PC-3 (cell line): ENCODE results near the gene THOC2. TPM values are rescaled to one million over a fixed set of nuclear protein-coding genes. Genes with fewer than 3 reads are reported as not detected.

Source experiments
- ATAC-seq: fragments of 200-7000 bp; cut with Tn5 transposase; 2 replicates; pipeline ENCODE4 v1.9.1; 2020; ENCODE audit warnings: mild to moderate bottlenecking, moderate library complexity
- BruUV-seq: library from RNA; stranded (reverse); fragments of 400-500 nt; replicated peaks from 2 replicates; lab custom pipeline; 2021; lab: Mats Ljungman, UMichigan
- CTCF ChIA-PET: fragments of 300-600 bp; sonication (Branson Sonifier 250); formaldehyde crosslinking; loops from one replicate; lab custom pipeline; 2022; ENCODE audit warnings: antibody characterized with exemption; lab: Charles Lee
- POLR2A ChIA-PET: fragments of 300-600 bp; sonication (Branson Sonifier 250); formaldehyde crosslinking; loops from one replicate; lab custom pipeline; 2022; ENCODE audit warnings: antibody characterized with exemption; ENCODE audit not compliant: unreplicated experiment; lab: Charles Lee
- DNase-seq: peaks from one replicate; pipeline ENCODE4 v3.0.0-alpha.2; 2015
- H2AFZ ChIP-seq: fragments of 300-600 bp; sonication (generic); 2 replicates; pipeline ENCODE4 v1.6.0; 2016; ENCODE audit warnings: antibody characterized with exemption, low read length
- H3F3A ChIP-seq: fragments of 300-600 bp; sonication (generic); one replicate; pipeline ENCODE4 v1.6.0; 2017; ENCODE audit warnings: antibody characterized with exemption, low read length, control low read depth, mild to moderate bottlenecking; ENCODE audit not compliant: unreplicated experiment
- H3K27ac ChIP-seq: fragments of 300-600 bp; sonication (generic); 2 replicates; pipeline ENCODE4 v1.5.1; 2016; ENCODE audit warnings: mild to moderate bottlenecking, low read length
- H3K27me3 ChIP-seq: fragments of 300-600 bp; sonication (generic); 2 replicates; pipeline ENCODE4 v1.6.1; 2016; ENCODE audit warnings: low read length, mixed read lengths
- H3K36me3 ChIP-seq: fragments of 300-600 bp; sonication (generic); 2 replicates; pipeline ENCODE4 v1.6.1; 2016; ENCODE audit warnings: low read depth, mixed run types, low read length, mixed read lengths
- H3K4me1 ChIP-seq: fragments of 300-600 bp; sonication (generic); 2 replicates; pipeline ENCODE4 v1.5.1; 2016; ENCODE audit warnings: low read length; ENCODE audit not compliant: insufficient read depth
- H3K4me2 ChIP-seq: fragments of 300-600 bp; sonication (generic); 2 replicates; pipeline ENCODE4 v1.6.0; 2016; ENCODE audit warnings: low read length
- H3K4me3 ChIP-seq: fragments of 300-600 bp; sonication (generic); 2 replicates; pipeline ENCODE4 v1.5.1; 2016; ENCODE audit warnings: mild to moderate bottlenecking, low read length, mixed read lengths
- H3K79me2 ChIP-seq: fragments of 300-600 bp; sonication (generic); 2 replicates; pipeline ENCODE4 v1.6.1; 2017; ENCODE audit warnings: low read length, mixed read lengths
- H3K9ac ChIP-seq: fragments of 300-600 bp; sonication (generic); 2 replicates; pipeline ENCODE4 v1.6.0; 2016; ENCODE audit warnings: mild to moderate bottlenecking, low read length
- H3K9me2 ChIP-seq: fragments of 300-600 bp; sonication (generic); replicated peaks from 2 replicates; pipeline ENCODE4 v1.6.1; 2016; ENCODE audit warnings: mixed run types, low read length, mixed read lengths
- H3K9me3 ChIP-seq: fragments of 300-600 bp; sonication (generic); 2 replicates; pipeline ENCODE4 v1.6.1; 2016; ENCODE audit warnings: low read length, mixed read lengths
- H4K20me1 ChIP-seq: fragments of 300-600 bp; sonication (generic); 2 replicates; pipeline ENCODE4 v1.6.1; 2016; ENCODE audit warnings: low read length, mixed read lengths
- CTCF ChIP-seq: fragments of 300-600 bp; sonication (generic); conservative IDR thresholded peaks from 2 replicates; pipeline ENCODE4 v1.5.1; 2017; ENCODE audit warnings: antibody characterized with exemption, low read depth, mild to moderate bottlenecking, low read length
- EZH2 ChIP-seq: fragments of 300-600 bp; sonication (generic); IDR thresholded peaks from one replicate; pipeline ENCODE4 v1.6.1; 2017; ENCODE audit warnings: antibody characterized with exemption, mild to moderate bottlenecking, low read length; ENCODE audit not compliant: unreplicated experiment
- EZH2phosphoT487 ChIP-seq: fragments of 300-600 bp; sonication (generic); IDR thresholded peaks from 2 replicates; pipeline ENCODE4 v1.6.1; 2018; ENCODE audit warnings: mild to moderate bottlenecking, antibody characterized with exemption, low read length, borderline replicate concordance
- intact Hi-C: fragments of 100-400 bp; cut with micrococcal nuclease; formaldehyde crosslinking; loops from 2 replicates; pipeline ENCODE4 v1.9.0; 2023
- total RNA-seq: library from RNA; depleted of rRNA; stranded (reverse); fragments of >200 nt; gene quantifications from 2 replicates; pipeline ENCODE4 v1.2.3, GENCODE V29; 2014

Gene THOC2
- total RNA-seq, 1 experiment from 2014 or later = 69.1 TPM

GRCh38 chrX:123647244-123647643 is 85.6 kb downstream of the THOC2 start:
- no peak overlapping the region for H3K4me3 ChIP-seq
- H3K27ac ChIP-seq = no peak overlapping the region
- ATAC-seq (no peak), DNase-seq (no peak)
- ChIA-PET CTCF (no interaction called here), POLR2A (no interaction called here)
- peaks cover 17% of the 10 kb centered on the region for H3K79me2 ChIP-seq
- H3K27me3 ChIP-seq = no peaks in the 10 kb centered on the region
- H2AFZ ChIP-seq = no peak overlapping the region
- H3K4me1 ChIP-seq = peaks cover 4% of the 10 kb centered on the region; the same call in 1 of the 2 replicates
- H3K9me3 ChIP-seq = no peaks in the 10 kb centered on the region
- no peaks in the 10 kb centered on the region for H3K9me2 ChIP-seq
- 0 out of 2 replicates have a peak, but pooled peaks cover 6% of the 10 kb centered on the region for H4K20me1 ChIP-seq
- no peak overlapping the region for H3K9ac ChIP-seq
- H3K4me2 ChIP-seq = no peak overlapping the region
- no TSS peak for BruUV-seq
- intact Hi-C loops = loop anchor here (5.0 kb wide), 1 partner anchor 85 kb away; the partner anchor contains the start of gene THOC2
- no peak for TF ChIP-seq EZH2
- TF ChIP-seq CTCF = no peak
- TF ChIP-seq EZH2phosphoT487 = no peak
- no peaks in the 10 kb centered on the region for H3F3A ChIP-seq
- H3K36me3 ChIP-seq = 0 out of 2 replicates have a peak, but pooled peaks cover 2% of the 10 kb centered on the region

- no peaks in the 10 kb centered on the region for H3K9me2 ChIP-seq
- no peaks in the 10 kb centered on the region for H3F3A ChIP-seq
- no peak overlapping the region for H3K27ac ChIP-seq
- TF ChIP-seq EZH2 = no peak
- no peak for TF ChIP-seq CTCF
- no peak for TF ChIP-seq EZH2phosphoT487
- H3K4me1 ChIP-seq = peaks cover 10% of the 10 kb centered on the region; the same call in 1 of the 2 replicates
- H3K79me2 ChIP-seq = no peaks in the 10 kb centered on the region
- no peak overlapping the region for H3K4me2 ChIP-seq
- H3K4me3 ChIP-seq = no peak overlapping the region
- H2AFZ ChIP-seq = no peak overlapping the region
- H3K36me3 ChIP-seq = peaks cover 29% of the 10 kb centered on the region; the same call in 1 of the 2 replicates
- intact Hi-C loops = no loop called here
- H3K9ac ChIP-seq = no peak overlapping the region
- BruUV-seq = no TSS peak
- ChIA-PET CTCF (no interaction called here), POLR2A (no interaction called here)
- no peaks in the 10 kb centered on the region for H3K9me3 ChIP-seq
- no peaks in the 10 kb centered on the region for H3K27me3 ChIP-seq
- ATAC-seq = no peak
- no peak for DNase-seq
- no peaks in the 10 kb centered on the region for H4K20me1 ChIP-seq
Measured at GRCh38 chrX:123629502-123629901, 103.3 kb downstream of the THOC2 start.

DNA sequence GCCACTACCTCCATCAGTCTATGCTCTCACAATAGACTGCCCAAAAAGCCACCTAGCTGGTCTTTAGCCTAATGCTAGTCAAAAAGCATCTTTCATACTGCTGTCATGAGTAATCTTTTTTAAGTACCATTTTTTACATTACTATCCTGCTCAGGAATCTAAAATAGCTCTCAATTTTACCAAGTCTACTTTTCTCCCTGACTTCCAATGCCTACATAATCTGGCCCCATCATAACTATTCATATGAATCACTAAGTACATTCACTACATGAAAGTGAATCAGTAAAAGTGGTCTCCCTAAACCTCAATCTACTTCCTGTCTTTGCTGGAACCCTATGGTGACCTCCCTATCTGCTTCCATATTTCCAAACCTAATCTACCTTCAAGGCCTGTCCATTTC is 105.9 kb downstream of the THOC2 start:
- H3K79me2 ChIP-seq = no peaks in the 10 kb centered on the region
- no peaks in the 10 kb centered on the region for H4K20me1 ChIP-seq
- ChIA-PET POLR2A (no interaction called here), CTCF (no interaction called here)
- H3K9me2 ChIP-seq = no peaks in the 10 kb centered on the region
- peak overlapping the region; percentile 20; the same call in 1 of the 2 replicates for H3K27ac ChIP-seq
- no TSS peak for BruUV-seq
- H2AFZ ChIP-seq = no peak overlapping the region
- intact Hi-C loops = no loop called here
- H3K36me3 ChIP-seq = peaks cover 41% of the 10 kb centered on the region; the same call in 1 of the 2 replicates
- no peaks in the 10 kb centered on the region for H3K27me3 ChIP-seq
- DNase-seq (peak; percentile 55), ATAC-seq (peak; percentile 64; the same call in 1 of the 2 replicates)
- no peak overlapping the region for H3K9ac ChIP-seq
- no peak overlapping the region for H3K4me3 ChIP-seq
- H3F3A ChIP-seq = no peaks in the 10 kb centered on the region
- H3K9me3 ChIP-seq = no peaks in the 10 kb centered on the region
- no peak for TF ChIP-seq CTCF
- no peak for TF ChIP-seq EZH2
- no peak for TF ChIP-seq EZH2phosphoT487
- H3K4me1 ChIP-seq = peaks cover 10% of the 10 kb centered on the region; the same call in 1 of the 2 replicates
- no peak overlapping the region for H3K4me2 ChIP-seq
